BE2C (cell line): Measurements from ENCODE around the gene RAB8B.

Source experiments
- DNase-seq: peaks from one replicate; pipeline ENCODE4 v3.0.0-alpha.2; 2020
- H3K27me3 ChIP-seq: fragments of 250-450 bp; sonication (Bioruptor Pico); 2 replicates; pipeline ENCODE4 v1.5.1; 2020; ENCODE audit warnings: mild to moderate bottlenecking
- H3K36me3 ChIP-seq: fragments of 250-450 bp; sonication (Bioruptor Pico); 2 replicates; pipeline ENCODE4 v1.5.1; 2020; ENCODE audit warnings: mild to moderate bottlenecking
- H3K4me1 ChIP-seq: fragments of 250-450 bp; sonication (Bioruptor Pico); 2 replicates; pipeline ENCODE4 v1.5.1; 2020
- H3K4me3 ChIP-seq: 2 replicates; pipeline ENCODE4 v1.5.1; 2011; ENCODE audit warnings: low read depth, low read length
- H3K9me3 ChIP-seq: fragments of 250-450 bp; sonication (Bioruptor Pico); 2 replicates; pipeline ENCODE4 v1.5.1; 2020
- CTCF ChIP-seq: IDR thresholded peaks from 2 replicates; pipeline ENCODE4 v1.5.1; 2012; ENCODE audit warnings: mild to moderate bottlenecking, low read depth, low read length

RAB8B gene

DNA sequence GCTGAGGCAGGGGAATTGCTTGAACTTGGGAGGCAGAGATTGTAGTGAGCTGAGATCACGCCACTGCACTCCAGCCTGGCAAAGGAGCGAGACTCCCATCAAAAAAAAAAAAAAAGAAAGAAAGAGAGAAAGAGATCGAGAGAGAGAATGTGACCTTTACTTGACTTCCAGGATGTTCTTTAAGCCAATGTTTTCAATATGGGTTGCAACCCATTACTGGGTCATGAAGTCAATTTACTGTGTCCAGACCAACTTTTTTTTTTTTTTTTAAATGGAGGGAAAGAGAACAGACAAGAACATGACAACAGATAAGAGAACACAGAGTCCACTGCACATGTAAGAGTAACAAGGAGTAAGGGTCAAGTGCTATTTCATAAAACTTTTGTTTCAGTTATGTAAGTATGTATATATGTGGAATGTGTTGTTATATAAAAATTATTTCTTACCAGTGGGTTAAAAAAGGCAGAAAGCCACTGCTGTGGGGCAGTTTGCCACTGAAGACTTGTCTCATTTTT lies 29.8 kb downstream of the RAB8B start:
- no peak for DNase-seq
- H3K4me3 ChIP-seq: no peak overlapping the region
- no peak for TF ChIP-seq CTCF
- H3K36me3 ChIP-seq: no peaks in the 10 kb centered on the region
- no peaks in the 10 kb centered on the region for H3K4me1 ChIP-seq
- no peaks in the 10 kb centered on the region for H3K27me3 ChIP-seq
- H3K9me3 ChIP-seq: no peaks in the 10 kb centered on the region

GRCh38 chr15:63221346-63221745 lies 31.9 kb downstream of the RAB8B start:
- TF ChIP-seq CTCF: no peak
- Histone ChIP-seq H3K4me1 (no peaks in the 10 kb centered on the region), H3K27me3 (no peaks in the 10 kb centered on the region), H3K36me3 (no peaks in the 10 kb centered on the region), H3K9me3 (no peaks in the 10 kb centered on the region), H3K4me3 (no peak overlapping the region)
- DNase-seq: no peak

GRCh38 chr15:63223463-63223862 lies 34.1 kb downstream of the RAB8B start:
- TF ChIP-seq CTCF: no peak
- Histone ChIP-seq H3K4me1 (peaks cover 4% of the 10 kb centered on the region), H3K9me3 (no peaks in the 10 kb centered on the region), H3K27me3 (no peaks in the 10 kb centered on the region), H3K36me3 (no peaks in the 10 kb centered on the region), H3K4me3 (no peak overlapping the region)
- no peak for DNase-seq

GRCh38 chr15:63225381-63225780 lies 36.0 kb downstream of the RAB8B start:
- Histone ChIP-seq H3K4me1 (peaks cover 5% of the 10 kb centered on the region), H3K4me3 (no peak overlapping the region), H3K9me3 (no peaks in the 10 kb centered on the region), H3K27me3 (no peaks in the 10 kb centered on the region), H3K36me3 (no peaks in the 10 kb centered on the region)
- DNase-seq: no peak
- TF ChIP-seq CTCF: no peak

- peaks cover 5% of the 10 kb centered on the region for H3K4me1 ChIP-seq
- H3K4me3 ChIP-seq: no peak overlapping the region
- DNase-seq: no peak
- no peaks in the 10 kb centered on the region for H3K9me3 ChIP-seq
- no peaks in the 10 kb centered on the region for H3K36me3 ChIP-seq
- no peaks in the 10 kb centered on the region for H3K27me3 ChIP-seq
- no peak for TF ChIP-seq CTCF
Observed at GRCh38 chr15:63226155-63226883, 36.9 kb downstream of the RAB8B start.

- Histone ChIP-seq H3K4me1 (peaks cover 5% of the 10 kb centered on the region), H3K9me3 (no peaks in the 10 kb centered on the region), H3K36me3 (no peaks in the 10 kb centered on the region), H3K4me3 (no peak overlapping the region), H3K27me3 (no peaks in the 10 kb centered on the region)
- no peak for DNase-seq
- TF ChIP-seq CTCF: no peak
Observed at GRCh38 chr15:63226966-63227401, 37.6 kb downstream of the RAB8B start.
